HepG2 (cell line): ENCODE data around the gene DIP2C. TPM values are rescaled to one million over a fixed set of nuclear protein-coding genes. Genes with fewer than 3 reads are reported as not detected.

ENCODE experiments used
- ATAC-seq: fragments of 200-7000 bp; cut with Tn5 transposase; 3 replicates; pipeline ENCODE4 v1.9.1; 2020; ENCODE audit warnings: mild to moderate bottlenecking, moderate library complexity
- BruUV-seq: library from RNA; stranded (reverse); fragments of 400-500 nt; replicated peaks from 2 replicates; lab custom pipeline; 2021; lab: Mats Ljungman, UMichigan
- CTCF ChIA-PET: fragments of 300-600 bp; formaldehyde crosslinking; extraction: SDS; loops from one replicate; lab custom pipeline; 2021; ENCODE audit warnings: low total read pairs, inconsistent platforms, low intra/inter-chr PET ratio; lab: Yijun Ruan, JAX
- POLR2A ChIA-PET: fragments of 350-600 bp; sonication (Branson Sonifier 250); formaldehyde crosslinking; loops from one replicate; lab custom pipeline; 2020; ENCODE audit warnings: antibody characterized with exemption, inconsistent platforms; lab: Yijun Ruan, JAX
- DNase-seq: peaks from one replicate; pipeline ENCODE4 v3.0.0-alpha.2; 2015; ENCODE audit warnings: low spot score
- FAIRE-seq: peaks from 3 replicates; lab custom pipeline; 2011; peaks lifted over from hg19 to GRCh38; lab: Jason Lieb, UNC
- H2AFZ ChIP-seq: one replicate; pipeline ENCODE4 v1.6.1; 2011; ENCODE audit warnings: low read length, inconsistent platforms
- H3K27ac ChIP-seq: fragments of 300-600 bp; 3 replicates; pipeline ENCODE4 v1.8.0; 2011; ENCODE audit warnings: mixed run types, mild to moderate bottlenecking, mixed read lengths, low read length, inconsistent platforms; ENCODE audit not compliant: insufficient read depth; ENCODE audit errors: extremely low read length
- H3K27me3 ChIP-seq, 2 experiments: fragments of 200-600 bp in 1 of 2; 2 replicates in 1 of 2; 3 replicates in 1 of 2; pipeline versions ENCODE4 v1.6.0 to v1.8.0; 2011; ENCODE audit warnings: low read length in 2 of 2, mild to moderate bottlenecking in 2 of 2, moderate library complexity in 2 of 2, inconsistent platforms in 1 of 2; ENCODE audit not compliant: insufficient read depth in 2 of 2, control insufficient read depth in 1 of 2
- H3K36me3 ChIP-seq, 2 experiments: fragments of 200-600 bp in 1 of 2; replicated peaks in 1 of 2; 2 replicates in 1 of 2; 3 replicates in 1 of 2; pipeline versions ENCODE4 v1.5.1 to v1.8.0; 2011; ENCODE audit warnings: low read length in 2 of 2, inconsistent platforms in 1 of 2; ENCODE audit not compliant: insufficient read depth in 2 of 2, control insufficient read depth in 1 of 2
- H3K4me1 ChIP-seq: 2 replicates; pipeline ENCODE4 v1.5.1; 2012; ENCODE audit warnings: low read length, inconsistent platforms; ENCODE audit not compliant: insufficient read depth
- H3K4me2 ChIP-seq: 2 replicates; pipeline ENCODE4 v1.6.0; 2011; ENCODE audit warnings: low read depth, low read length, inconsistent platforms
- H3K4me3 ChIP-seq, 3 experiments: fragments of 200-600 bp in 1 of 3; sonication (generic), shearing (Covaris generic) in 1 of 3; replicated peaks in 1 of 3; 2 replicates each; pipeline ENCODE4 v1.5.1; 2011 to 2016; ENCODE audit warnings: low read length in 3 of 3, inconsistent platforms in 2 of 3, low read depth in 2 of 3, mild to moderate bottlenecking in 2 of 3, control low read depth in 1 of 3, mixed read lengths in 1 of 3; ENCODE audit not compliant: insufficient read depth in 1 of 3
- H3K79me2 ChIP-seq: one replicate; pipeline ENCODE4 v1.6.1; 2011; ENCODE audit warnings: low read length, inconsistent platforms; ENCODE audit not compliant: insufficient read depth
- H3K9ac ChIP-seq: 2 replicates; pipeline ENCODE4 v1.6.0; 2011; ENCODE audit warnings: mild to moderate bottlenecking, low read depth, low read length, inconsistent platforms; ENCODE audit not compliant: insufficient read depth
- H3K9me3 ChIP-seq: 2 replicates; pipeline ENCODE4 v1.5.1; 2012; ENCODE audit warnings: mild to moderate bottlenecking, low read length
- H4K20me1 ChIP-seq: 2 replicates; pipeline ENCODE4 v1.6.0; 2011; ENCODE audit warnings: inconsistent platforms, mild to moderate bottlenecking, low read length, moderate library complexity; ENCODE audit not compliant: insufficient read depth
- ZNF17 ChIP-seq: sonication (generic); formaldehyde crosslinking; IDR thresholded peaks from 2 replicates; pipeline ENCODE4 v1.5.0; 2020; ENCODE audit warnings: mild to moderate bottlenecking, missing genetic modification reagents
- ZNF264 ChIP-seq: sonication (generic); formaldehyde crosslinking; IDR thresholded peaks from 2 replicates; pipeline ENCODE4 v1.4.0; 2020; ENCODE audit warnings: missing genetic modification reagents
- WGBS: methylation state at CpG from one replicate; pipeline ENCODE4 v1.1.6; 2017; ENCODE audit warnings: low lambda C conversion rate; 5-methylcytosine and 5-hydroxymethylcytosine counted together
- in situ Hi-C: cut with HindIII; loops from 2 replicates; pipeline ENCODE4 v1.10.0; 2017; ENCODE audit warnings: low pct_unique_long_range_greater_than_20kb; ENCODE audit not compliant: extremely low pct_ligation_motif_present
- intact Hi-C: fragments of 100-400 bp; cut with micrococcal nuclease; formaldehyde crosslinking; loops from one replicate; pipeline ENCODE4 v1.10.0; 2022; ENCODE audit not compliant: unreplicated experiment
- polyA plus RNA-seq, 8 experiments: library from polyadenylated mRNA; depleted of rRNA in 3 of 8; stranded (reverse) in 7 of 8; unstranded in 1 of 8; fragments of >200 nt; fragmentation: Illumina TruSeq in 4 of 8; extraction: Trizol in 4 of 8; gene quantifications; 2 replicates each; pipeline versions ENCODE4 v1.2.1 to v1.2.3, GENCODE V29; 2011 to 2016; ENCODE audit warnings: low read depth in 4 of 8, missing spikeins in 1 of 8, mixed read lengths in 1 of 8; ENCODE audit not compliant: insufficient read depth in 1 of 8
- total RNA-seq, 5 experiments: library from RNA; depleted of rRNA; stranded (reverse); fragments of >200 nt; fragmentation: Illumina TruSeq; extraction: Trizol; gene quantifications; 2 replicates each; pipeline ENCODE4 v1.2.3, GENCODE V29; 2016; ENCODE audit warnings: low read depth in 1 of 5
- TF ChIP-seq, protein P1 (sequence below): sonication (generic); formaldehyde crosslinking; IDR thresholded peaks from 2 replicates; pipeline ENCODE4 v1.9.0; 2021; ENCODE audit warnings: missing genetic modification reagents, mild to moderate bottlenecking, borderline replicate concordance
- TF ChIP-seq, protein P2 (sequence below): sonication (generic); formaldehyde crosslinking; IDR thresholded peaks from 2 replicates; pipeline ENCODE4 v1.4.0; 2020; ENCODE audit warnings: missing genetic modification reagents, mild to moderate bottlenecking, borderline replicate concordance
- TF ChIP-seq, protein P3 (sequence below): sonication (generic); formaldehyde crosslinking; IDR thresholded peaks from 2 replicates; pipeline ENCODE4 v1.4.0; 2020; ENCODE audit warnings: missing genetic modification reagents, mild to moderate bottlenecking, borderline replicate concordance

The DIP2C gene
- total and polyA plus RNA-seq, 2 of the 13 experiments (the other 11 are each of a cell fraction or from before 2014, with no cell fraction given), result 2.2 to 2.7 TPM

DNA sequence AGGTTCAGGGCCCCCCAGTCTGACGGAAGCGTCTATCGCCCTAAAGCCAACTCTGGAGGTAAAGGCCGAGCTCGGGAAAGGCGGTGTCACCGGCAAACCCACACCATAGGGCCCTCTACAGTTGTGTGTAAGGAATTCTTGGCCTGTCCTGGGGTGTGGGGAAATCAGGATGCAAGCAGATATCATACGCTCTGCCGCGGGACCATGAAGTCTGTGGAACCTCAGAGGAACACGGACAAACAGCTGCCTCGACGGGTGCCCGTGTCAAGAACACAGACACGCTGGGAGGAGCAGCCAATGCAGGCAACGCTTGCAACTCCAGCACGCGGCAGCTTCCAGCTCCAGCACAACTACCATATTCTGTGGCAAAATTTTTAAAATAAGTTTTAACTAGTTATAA lies 157.9 kb downstream of the DIP2C start:
- in situ Hi-C loops, result no loop called here

More for the DNA sequence above, 157.9 kb downstream of the DIP2C start:
- Histone ChIP-seq H3K27ac (no peak overlapping the region), H3K9me3 (no peaks in the 10 kb centered on the region), H3K79me2 (no peaks in the 10 kb centered on the region), H3K4me1 (peaks cover 17% of the 10 kb centered on the region), H3K4me3 (no peak overlapping the region), H2AFZ (no peak overlapping the region), H3K27me3 (no peaks in the 10 kb centered on the region), H3K9ac (no peak overlapping the region), H4K20me1 (no peaks in the 10 kb centered on the region; the same call in 1 of the 2 replicates), H3K4me2 (no peak overlapping the region), H3K36me3 (no peaks in the 10 kb centered on the region)
- BruUV-seq, result no TSS peak
- TF ChIP-seq, protein P1, sequence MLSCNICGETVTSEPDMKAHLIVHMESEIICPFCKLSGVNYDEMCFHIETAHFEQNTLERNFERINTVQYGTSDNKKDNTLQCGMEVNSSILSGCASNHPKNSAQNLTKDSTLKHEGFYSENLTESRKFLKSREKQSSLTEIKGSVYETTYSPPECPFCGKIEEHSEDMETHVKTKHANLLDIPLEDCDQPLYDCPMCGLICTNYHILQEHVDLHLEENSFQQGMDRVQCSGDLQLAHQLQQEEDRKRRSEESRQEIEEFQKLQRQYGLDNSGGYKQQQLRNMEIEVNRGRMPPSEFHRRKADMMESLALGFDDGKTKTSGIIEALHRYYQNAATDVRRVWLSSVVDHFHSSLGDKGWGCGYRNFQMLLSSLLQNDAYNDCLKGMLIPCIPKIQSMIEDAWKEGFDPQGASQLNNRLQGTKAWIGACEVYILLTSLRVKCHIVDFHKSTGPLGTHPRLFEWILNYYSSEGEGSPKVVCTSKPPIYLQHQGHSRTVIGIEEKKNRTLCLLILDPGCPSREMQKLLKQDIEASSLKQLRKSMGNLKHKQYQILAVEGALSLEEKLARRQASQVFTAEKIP (CRISPR knock-in tag), result no peak
- TF ChIP-seq, protein P2, sequence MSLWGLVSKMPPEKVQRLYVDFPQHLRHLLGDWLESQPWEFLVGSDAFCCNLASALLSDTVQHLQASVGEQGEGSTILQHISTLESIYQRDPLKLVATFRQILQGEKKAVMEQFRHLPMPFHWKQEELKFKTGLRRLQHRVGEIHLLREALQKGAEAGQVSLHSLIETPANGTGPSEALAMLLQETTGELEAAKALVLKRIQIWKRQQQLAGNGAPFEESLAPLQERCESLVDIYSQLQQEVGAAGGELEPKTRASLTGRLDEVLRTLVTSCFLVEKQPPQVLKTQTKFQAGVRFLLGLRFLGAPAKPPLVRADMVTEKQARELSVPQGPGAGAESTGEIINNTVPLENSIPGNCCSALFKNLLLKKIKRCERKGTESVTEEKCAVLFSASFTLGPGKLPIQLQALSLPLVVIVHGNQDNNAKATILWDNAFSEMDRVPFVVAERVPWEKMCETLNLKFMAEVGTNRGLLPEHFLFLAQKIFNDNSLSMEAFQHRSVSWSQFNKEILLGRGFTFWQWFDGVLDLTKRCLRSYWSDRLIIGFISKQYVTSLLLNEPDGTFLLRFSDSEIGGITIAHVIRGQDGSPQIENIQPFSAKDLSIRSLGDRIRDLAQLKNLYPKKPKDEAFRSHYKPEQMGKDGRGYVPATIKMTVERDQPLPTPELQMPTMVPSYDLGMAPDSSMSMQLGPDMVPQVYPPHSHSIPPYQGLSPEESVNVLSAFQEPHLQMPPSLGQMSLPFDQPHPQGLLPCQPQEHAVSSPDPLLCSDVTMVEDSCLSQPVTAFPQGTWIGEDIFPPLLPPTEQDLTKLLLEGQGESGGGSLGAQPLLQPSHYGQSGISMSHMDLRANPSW (CRISPR knock-in tag), result no peak
- TF ChIP-seq, protein P3, sequence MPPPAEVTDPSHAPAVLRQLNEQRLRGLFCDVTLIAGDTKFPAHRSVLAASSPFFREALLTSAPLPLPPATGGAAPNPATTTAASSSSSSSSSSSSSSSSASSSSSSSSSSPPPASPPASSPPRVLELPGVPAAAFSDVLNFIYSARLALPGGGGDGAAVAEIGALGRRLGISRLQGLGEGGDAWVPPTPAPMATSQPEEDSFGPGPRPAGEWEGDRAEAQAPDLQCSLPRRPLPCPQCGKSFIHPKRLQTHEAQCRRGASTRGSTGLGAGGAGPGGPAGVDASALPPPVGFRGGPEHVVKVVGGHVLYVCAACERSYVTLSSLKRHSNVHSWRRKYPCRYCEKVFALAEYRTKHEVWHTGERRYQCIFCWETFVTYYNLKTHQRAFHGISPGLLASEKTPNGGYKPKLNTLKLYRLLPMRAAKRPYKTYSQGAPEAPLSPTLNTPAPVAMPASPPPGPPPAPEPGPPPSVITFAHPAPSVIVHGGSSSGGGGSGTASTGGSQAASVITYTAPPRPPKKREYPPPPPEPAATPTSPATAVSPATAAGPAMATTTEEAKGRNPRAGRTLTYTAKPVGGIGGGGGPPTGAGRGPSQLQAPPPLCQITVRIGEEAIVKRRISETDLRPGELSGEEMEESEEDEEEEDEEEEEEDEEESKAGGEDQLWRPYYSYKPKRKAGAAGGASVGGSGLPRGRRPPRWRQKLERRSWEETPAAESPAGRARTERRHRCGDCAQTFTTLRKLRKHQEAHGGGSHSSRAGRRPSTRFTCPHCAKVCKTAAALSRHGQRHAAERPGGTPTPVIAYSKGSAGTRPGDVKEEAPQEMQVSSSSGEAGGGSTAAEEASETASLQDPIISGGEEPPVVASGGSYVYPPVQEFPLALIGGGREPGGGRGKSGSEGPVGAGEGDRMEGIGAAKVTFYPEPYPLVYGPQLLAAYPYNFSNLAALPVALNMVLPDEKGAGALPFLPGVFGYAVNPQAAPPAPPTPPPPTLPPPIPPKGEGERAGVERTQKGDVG, result no peak
- no peak for TF ChIP-seq ZNF17 (CRISPR knock-in tag)
- no peak for TF ChIP-seq ZNF264 (CRISPR knock-in tag)
- DNase-seq, result no peak
- WGBS, result 96% methylated on average over 18 of the region's 18 CpGs
- ATAC-seq, result no peak
- intact Hi-C loops, result no loop called here
- CTCF ChIA-PET, result no interaction called here
- POLR2A ChIA-PET, result no interaction called here
- no peak for FAIRE-seq
